B cell (primary cell): ENCODE data around the gene UFSP1. TPM values are rescaled to one million over a fixed set of nuclear protein-coding genes. Genes with fewer than 3 reads are reported as not detected.

ENCODE experiments used
- ATAC-seq: fragments of 200-7000 bp; cut with Tn5 transposase; one replicate; pipeline ENCODE4 v1.10.0; 2021; ENCODE audit warnings: low read depth, mild to moderate bottlenecking, moderate number of reproducible peaks, moderate library complexity
- CTCF ChIA-PET: fragments of 350-600 bp; sonication (Branson Sonifier 250); formaldehyde crosslinking; loops from one replicate; lab custom pipeline; 2021; ENCODE audit warnings: antibody characterized with exemption, inconsistent platforms; lab: Charles Lee
- POLR2A ChIA-PET: fragments of 350-600 bp; sonication (Branson Sonifier 250); formaldehyde crosslinking; loops from one replicate; lab custom pipeline; 2021; ENCODE audit warnings: antibody characterized with exemption; lab: Charles Lee
- DNase-seq: peaks from one replicate; pipeline ENCODE4 v3.0.0; 2013
- H2AFZ ChIP-seq: 2 replicates; pipeline ENCODE4 v1.6.1; 2012; ENCODE audit warnings: mild to moderate bottlenecking, low read depth, low read length; ENCODE audit not compliant: insufficient read depth, poor library complexity, severe bottlenecking
- H3K27ac ChIP-seq, 2 donors: 1 replicate in 1 of 2; 2 replicates in 1 of 2; pipeline ENCODE4 v1.5.1; 2012 to 2013; ENCODE audit warnings: low read length in 2 of 2, mild to moderate bottlenecking in 2 of 2, moderate library complexity in 1 of 2
- H3K27me3 ChIP-seq, 4 experiments: fragments of 200-600 bp in 1 of 4; sonication (generic) in 1 of 4; replicated peaks in 1 of 4; 1 replicate in 2 of 4; 2 replicates in 2 of 4; pipeline versions ENCODE4 v1.6.1 to v1.7.0; 2013 to 2016; ENCODE audit warnings: low read length in 3 of 4, mild to moderate bottlenecking in 2 of 4, mixed read lengths in 1 of 4, moderate library complexity in 1 of 4; ENCODE audit not compliant: insufficient read depth in 4 of 4, control insufficient read depth in 3 of 4; ENCODE audit errors: control extremely low read depth in 1 of 4
- H3K36me3 ChIP-seq, 2 experiments: replicated peaks in 1 of 2; 1 replicate in 1 of 2; 2 replicates in 1 of 2; pipeline versions ENCODE4 v1.6.1 to v1.7.1; 2013; ENCODE audit warnings: low read length in 1 of 2; ENCODE audit not compliant: insufficient read depth in 2 of 2, control insufficient read depth in 1 of 2; ENCODE audit errors: control extremely low read depth in 1 of 2, extremely low read depth in 1 of 2
- H3K4me1 ChIP-seq, 2 donors: fragments of 200-600 bp in 1 of 2; sonication (generic) in 1 of 2; 1 replicate in 1 of 2; 2 replicates in 1 of 2; pipeline versions ENCODE4 v1.5.1 to v1.6.1; 2013 to 2017; ENCODE audit warnings: low read length in 2 of 2; ENCODE audit not compliant: control insufficient read depth in 2 of 2, insufficient read depth in 2 of 2
- H3K4me2 ChIP-seq: replicated peaks from 2 replicates; pipeline ENCODE3; 2012; ENCODE audit warnings: mild to moderate bottlenecking, low read depth, low read length; ENCODE audit not compliant: poor library complexity, severe bottlenecking
- H3K4me3 ChIP-seq, 5 experiments: fragments of 200-600 bp in 1 of 5; sonication (generic) in 1 of 5; 1 replicate in 3 of 5; 2 replicates in 2 of 5; pipeline versions ENCODE4 v1.5.1 to v1.7.0; 2011 to 2016; ENCODE audit warnings: low read length in 4 of 5, mild to moderate bottlenecking in 4 of 5, low read depth in 2 of 5, control low read depth in 1 of 5, moderate library complexity in 1 of 5; ENCODE audit not compliant: insufficient read depth in 1 of 5; ENCODE audit errors: control extremely low read depth in 1 of 5, extremely low read depth in 1 of 5
- H3K79me2 ChIP-seq: fragments of 200-600 bp; sonication (generic); one replicate; pipeline ENCODE4 v1.6.0; 2016; ENCODE audit warnings: low read length; ENCODE audit not compliant: control insufficient read depth, insufficient read depth
- H3K9ac ChIP-seq: fragments of 200-600 bp; sonication (generic); 2 replicates; pipeline ENCODE4 v1.6.1; 2017; ENCODE audit warnings: mild to moderate bottlenecking, low read length, moderate library complexity
- H3K9me3 ChIP-seq, 3 donors: one replicate each; pipeline versions ENCODE4 v1.6.1 to v1.7.1; 2013; ENCODE audit warnings: low read length in 2 of 3; ENCODE audit not compliant: control insufficient read depth in 2 of 3, insufficient read depth in 1 of 3; ENCODE audit errors: control extremely low read depth in 1 of 3
- H4K20me1 ChIP-seq: 2 replicates; pipeline ENCODE4 v1.6.0; 2012; ENCODE audit warnings: mild to moderate bottlenecking, low read length; ENCODE audit not compliant: insufficient read depth, control insufficient read depth, poor library complexity, severe bottlenecking
- H3K27ac Mint-ChIP-seq: one replicate; pipeline ENCODE4 v1.8.0; 2021; ENCODE audit warnings: mixed read lengths
- H3K27me3 Mint-ChIP-seq: one replicate; pipeline ENCODE4 v1.8.0; 2021; ENCODE audit warnings: mixed read lengths
- H3K4me1 Mint-ChIP-seq: one replicate; pipeline ENCODE4 v1.8.0; 2021; ENCODE audit warnings: mixed read lengths
- H3K4me3 Mint-ChIP-seq: one replicate; pipeline ENCODE4 v1.8.0; 2021; ENCODE audit warnings: mixed read lengths
- H3K9me3 Mint-ChIP-seq: one replicate; pipeline ENCODE4 v1.8.0; 2022; ENCODE audit warnings: mixed read lengths; ENCODE audit not compliant: insufficient read depth
- CTCF ChIP-seq: fragments of 200-600 bp; IDR thresholded peaks from one replicate; pipeline ENCODE4 v1.8.0; 2022; ENCODE audit warnings: antibody characterized with exemption, mild to moderate bottlenecking
- EZH2 ChIP-seq: IDR thresholded peaks from 2 replicates; pipeline ENCODE4 v1.6.1; 2012; ENCODE audit warnings: borderline replicate concordance, low read depth, mild to moderate bottlenecking, moderate library complexity, low read length; ENCODE audit not compliant: insufficient read depth, poor library complexity, severe bottlenecking
- WGBS: methylation state at CpG from one replicate; pipeline ENCODE4 v1.1.5; 2013; ENCODE audit warnings: missing lambda C conversion rate; ENCODE audit not compliant: insufficient coverage; 5-methylcytosine and 5-hydroxymethylcytosine counted together
- intact Hi-C: fragments of 100-400 bp; cut with micrococcal nuclease; formaldehyde crosslinking; loops from one replicate; pipeline ENCODE4 v1.10.0; 2022
- polyA plus RNA-seq: library from polyadenylated mRNA; depleted of rRNA; stranded (reverse); fragments of >200 nt; gene quantifications from 2 replicates; pipeline ENCODE4 v1.2.3, GENCODE V29; 2012
- total RNA-seq, 2 donors: library from RNA; stranded (reverse); fragments of 120-200 nt in 1 of 2; gene quantifications; 1 replicate in 1 of 2; 2 replicates in 1 of 2; pipeline versions ENCODE4 v1.2.3 to v1.2.4, GENCODE V29; 2013 to 2022

Gene UFSP1
- total and polyA plus RNA-seq, 2 donors (not counting 1 experiment from before 2014, with no cell fraction given) = 3.6 to 4.3 TPM

- no peaks in the 10 kb centered on the region for H3K9me3 Mint-ChIP-seq
- peaks cover 55% of the 10 kb centered on the region for H3K4me1 Mint-ChIP-seq
- Histone ChIP-seq H4K20me1 (peaks cover 30% of the 10 kb centered on the region), H2AFZ (no peak overlapping the region), H3K4me2 (peak overlapping the region; percentile 99), H3K9me3 (peaks cover 0 to 16% (median 0%) of the 10 kb centered on the region in 3 donors), H3K4me3 (peak overlapping the region in 4 of 5 experiments; percentile 1 to 52 (median 26)), H3K27ac (peak overlapping the region; percentile 74 to 76), H3K4me1 (peaks cover 38 to 48% of the 10 kb centered on the region in 2 donors), H3K36me3 (peaks cover 0 to 53% of the 10 kb centered on the region in 2 experiments), H3K79me2 (peaks cover 20% of the 10 kb centered on the region), H3K27me3 (peaks cover 0 to 23% (median 6%) of the 10 kb centered on the region in 4 experiments), H3K9ac (peak overlapping the region; percentile 24)
- POLR2A ChIA-PET = interaction anchor here (0.6 to 5.6 kb wide), 3 partner anchors 12 to 361 kb away, joined by 5 to 84 read pairs (median 9); partner anchors contain the start of gene SRRT
- TF ChIP-seq CTCF (no peak), EZH2 (no peak)
- peak; percentile 91 for DNase-seq
- peaks cover 16% of the 10 kb centered on the region for H3K27me3 Mint-ChIP-seq
- CTCF ChIA-PET = interaction anchor here (1.2 to 3.8 kb wide), 5 partner anchors 12 to 256 kb away, joined by 3 to 17 read pairs (median 5); partner anchors contain the start of genes POP7, SLC12A9 and SRRT
- H3K4me3 Mint-ChIP-seq = peak overlapping the region; percentile 87
- peak overlapping the region; percentile 92 for H3K27ac Mint-ChIP-seq
- 11% methylated on average over 9 of the region's 21 CpGs for WGBS
- ATAC-seq = peak; percentile 65
- intact Hi-C loops = loop anchor here (1.0 to 2.0 kb wide), 3 partner anchors 12 to 357 kb away; partner anchors contain the start of genes FIS1, SLC12A9 and SRRT
Observed at GRCh38 chr7:100887516-100888290, 1.8 kb downstream of the UFSP1 start.
